Right renal pelvis (tissue), 4 donors: ENCODE results near the gene TMEM51. TPM values are rescaled to one million over a fixed set of nuclear protein-coding genes. Genes with fewer than 3 reads are reported as not detected.
A peak's percentile ranks its signal among the peaks of the same experiment; 100 is the strongest.

ENCODE experiments used
- DNase-seq, 4 donors: peaks; one replicate each; pipeline ENCODE4 v3.0.0-alpha.2; 2013; ENCODE audit warnings: low read depth in 4 of 4, low spot score in 3 of 4, missing footprints in 1 of 4
- polyA plus RNA-seq, 4 donors: library from polyadenylated mRNA; unstranded; fragments of 120-200 nt; gene quantifications; one replicate each; pipeline ENCODE4 v1.2.1, GENCODE V29; 2013; ENCODE audit not compliant: insufficient read length in 4 of 4

Gene TMEM51
- polyA plus RNA-seq, 4 donors, result 18.4 to 23.8 (median 19.6) TPM

GRCh38 chr1:15236321-15236721, 82.8 kb downstream of the TMEM51 start:
- DNase-seq, result no peak

GRCh38 chr1:15236746-15237145, 83.2 kb downstream of the TMEM51 start:
- no peak for DNase-seq

GRCh38 chr1:15238789-15239188, 85.2 kb downstream of the TMEM51 start:
- DNase-seq, result no peak

- DNase-seq, result no peak
Measured at GRCh38 chr1:15242766-15243165, 89.2 kb downstream of the TMEM51 start.

GRCh38 chr1:15243275-15244043, 89.9 kb downstream of the TMEM51 start:
- DNase-seq, result no peak

- no peak for DNase-seq
Measured at GRCh38 chr1:15244813-15245212, 91.3 kb downstream of the TMEM51 start.

GRCh38 chr1:15245593-15246360, 92.2 kb downstream of the TMEM51 start:
- peak in 1 of 4 donors; percentile 26 for DNase-seq

- DNase-seq, result peak; percentile 49 to 71 (median 62)
Measured at GRCh38 chr1:15246960-15247614, 93.5 kb downstream of the TMEM51 start, which contains the start of gene FHAD1. FHAD1 (plus strand) TSS chr1:15247223; CDS start chr1:15251785, 4,562 bp downstream.

GRCh38 chr1:15248216-15248615, 94.7 kb downstream of the TMEM51 start:
- no peak for DNase-seq

- DNase-seq, result no peak
Measured at GRCh38 chr1:15249081-15249480, 95.5 kb downstream of the TMEM51 start.

GRCh38 chr1:15251857-15252835, 98.6 kb downstream of the TMEM51 start:
- no peak for DNase-seq

- DNase-seq, result no peak
Measured at GRCh38 chr1:15254559-15254958, 101.0 kb downstream of the TMEM51 start.

- DNase-seq, result no peak
Measured at GRCh38 chr1:15255582-15256149, 102.1 kb downstream of the TMEM51 start.

- no peak for DNase-seq
Measured at GRCh38 chr1:15256584-15256983, 103.0 kb downstream of the TMEM51 start.

- no peak for DNase-seq
Measured at GRCh38 chr1:15257309-15257708, 103.8 kb downstream of the TMEM51 start.

- DNase-seq, result no peak
Measured at GRCh38 chr1:15258833-15259621, 105.5 kb downstream of the TMEM51 start.

- DNase-seq, result no peak
Measured at GRCh38 chr1:15259622-15260007, 106.1 kb downstream of the TMEM51 start.

GRCh38 chr1:15260418-15261154, 107.0 kb downstream of the TMEM51 start:
- DNase-seq, result no peak
